Stimulated activated CD4-positive, alpha-beta T cell treated with anti-CD3 and anti-CD28 coated beads, Interleukin-1b, Interleukin-23, amount 100 ng/mL, for 1 hour (primary cell): ENCODE data around the gene CTSE.

Experiments used
- DNase-seq, 2 donors: peaks; one replicate each; pipeline ENCODE4 v3.0.0-alpha.2; 2020; ENCODE audit warnings: low read depth in 2 of 2

Gene CTSE

GRCh38 chr1:205971082-205971481 lies 52.6 kb downstream of the CTSE start:
- no peak for DNase-seq

GRCh38 chr1:205970486-205970885 lies 53.2 kb downstream of the CTSE start:
- no peak for DNase-seq

- DNase-seq, result no peak
These were observed 54.5 kb downstream of the CTSE start for GRCh38 chr1:205969229-205969628.

- DNase-seq, result no peak
These were observed 56.0 kb downstream of the CTSE start for GRCh38 chr1:205967554-205968335.

GRCh38 chr1:205965036-205965884 lies 58.4 kb downstream of the CTSE start:
- DNase-seq, result no peak

- no peak for DNase-seq
These were observed 60.1 kb downstream of the CTSE start for GRCh38 chr1:205963352-205964155.

GRCh38 chr1:205962821-205963221 lies 60.9 kb downstream of the CTSE start:
- DNase-seq, result no peak

- no peak for DNase-seq
These were observed 61.5 kb downstream of the CTSE start for GRCh38 chr1:205961991-205962820.

GRCh38 chr1:205961405-205961804 lies 62.3 kb downstream of the CTSE start:
- DNase-seq, result no peak

GRCh38 chr1:205959789-205960188 lies 63.9 kb downstream of the CTSE start:
- no peak for DNase-seq
